SU-DHL-6 (cell line): Measurements from ENCODE around the gene CASP3.
"Not testable (repeated sequence)": the region's sequence is repeated elsewhere in the genome, so short reads cannot be mapped to it uniquely, and the experiment has no call there.

ENCODE experiments used
- H2AFZ ChIP-seq: fragments of 200-600 bp; sonication (generic); 2 replicates; pipeline ENCODE4 v1.6.1; 2014; ENCODE audit warnings: low read depth, mild to moderate bottlenecking, moderate library complexity, mixed read lengths, antibody characterized with exemption, low read length; ENCODE audit not compliant: severe bottlenecking
- H3F3A ChIP-seq: fragments of 200-600 bp; shearing (Covaris generic); 2 replicates; pipeline ENCODE4 v1.6.0; 2016; ENCODE audit warnings: antibody characterized with exemption, mild to moderate bottlenecking; ENCODE audit not compliant: insufficient read depth
- H3K27ac ChIP-seq: fragments of 200-600 bp; sonication (generic); 2 replicates; pipeline ENCODE4 v1.5.1; 2016; ENCODE audit warnings: low read depth, mild to moderate bottlenecking, low read length, moderate library complexity, mixed read lengths
- H3K27me3 ChIP-seq: fragments of 200-600 bp; sonication (generic), shearing (Covaris generic); 2 replicates; pipeline ENCODE4 v1.6.0; 2014; ENCODE audit warnings: mild to moderate bottlenecking, low read length
- H3K36me3 ChIP-seq: fragments of 200-600 bp; sonication (generic); 2 replicates; pipeline ENCODE4 v1.6.1; 2014; ENCODE audit warnings: mild to moderate bottlenecking, low read length, mixed read lengths
- H3K4me2 ChIP-seq: fragments of 300-600, 200-600 bp; shearing (Covaris generic), sonication (generic); 2 replicates; pipeline ENCODE4 v1.6.0; 2014; ENCODE audit warnings: low read length, low read depth, mild to moderate bottlenecking; ENCODE audit not compliant: poor library complexity, severe bottlenecking
- H3K4me3 ChIP-seq: fragments of 200-600 bp; sonication (generic); 2 replicates; pipeline ENCODE4 v1.5.1; 2014; ENCODE audit warnings: antibody characterized with exemption, low read length, mild to moderate bottlenecking, mixed read lengths; ENCODE audit not compliant: insufficient read depth, poor library complexity, severe bottlenecking
- H3K79me2 ChIP-seq: fragments of 200-600 bp; sonication (generic); 2 replicates; pipeline ENCODE4 v1.6.1; 2014; ENCODE audit warnings: mild to moderate bottlenecking, low read length, moderate library complexity; ENCODE audit not compliant: insufficient read depth
- H3K9ac ChIP-seq: fragments of 200-600 bp; sonication (generic); 2 replicates; pipeline ENCODE4 v1.7.0; 2014; ENCODE audit warnings: mild to moderate bottlenecking, low read length
- H3K9me2 ChIP-seq: fragments of 200-600 bp; sonication (generic); replicated peaks from 2 replicates; pipeline ENCODE4 v1.6.1; 2014; ENCODE audit warnings: low read length; ENCODE audit not compliant: insufficient read depth
- H3K9me3 ChIP-seq: fragments of 200-600 bp; sonication (generic); 2 replicates; pipeline ENCODE4 v1.6.1; 2014; ENCODE audit warnings: low read length, mixed read lengths; ENCODE audit not compliant: insufficient read depth
- H4K20me1 ChIP-seq: fragments of 200-600 bp; sonication (generic); 2 replicates; pipeline ENCODE4 v1.6.1; 2014; ENCODE audit warnings: low read depth, mild to moderate bottlenecking, antibody characterized with exemption, low read length, moderate library complexity, mixed read lengths
- CTCF ChIP-seq: fragments of 200-600 bp; sonication (generic); IDR thresholded peaks from one replicate; pipeline ENCODE4 v1.5.1; 2017; ENCODE audit warnings: antibody characterized with exemption, mild to moderate bottlenecking, low read length, moderate library complexity; ENCODE audit not compliant: insufficient read depth, poor library complexity, severe bottlenecking
- EZH2phosphoT487 ChIP-seq: fragments of 200-600 bp; sonication (generic), shearing (Covaris generic); conservative IDR thresholded peaks from 2 replicates; pipeline ENCODE4 v1.6.1; 2018; ENCODE audit warnings: mild to moderate bottlenecking, antibody characterized with exemption, low read length, moderate library complexity, mixed read lengths

Gene CASP3

DNA sequence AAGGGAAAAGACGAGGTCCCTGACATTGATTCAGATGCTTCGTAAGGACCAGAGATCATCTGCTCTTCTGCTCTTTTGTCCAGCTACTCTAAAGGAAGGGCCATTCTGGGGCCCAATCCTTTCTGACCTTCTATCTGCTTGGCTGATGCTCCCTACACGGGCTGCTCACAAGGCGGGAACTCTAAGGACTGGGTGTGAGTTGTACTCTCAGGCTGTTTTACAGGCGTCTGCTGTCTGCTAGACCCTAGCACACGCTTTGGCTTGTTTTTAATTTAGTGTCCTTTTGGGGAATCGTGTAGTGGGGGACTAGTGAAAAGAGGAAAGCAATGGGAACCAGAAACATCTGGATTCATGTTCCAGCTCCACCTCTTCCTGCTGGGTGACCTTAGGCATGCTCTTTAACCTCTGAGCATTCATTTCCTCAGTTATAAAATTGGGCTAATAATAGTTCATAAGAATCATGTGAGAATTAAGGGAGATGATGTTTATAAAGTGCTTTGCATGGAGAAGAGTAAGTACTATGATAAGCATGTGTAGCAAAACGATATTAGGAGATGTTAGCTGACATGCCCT lies 53.1 kb downstream of the CASP3 start:
- H3K79me2 ChIP-seq: no peaks in the 10 kb centered on the region
- no peaks in the 10 kb centered on the region for H3K9me3 ChIP-seq
- H3K27me3 ChIP-seq: no peaks in the 10 kb centered on the region
- H3K4me3 ChIP-seq: no peak overlapping the region
- TF ChIP-seq EZH2phosphoT487 (no peak), CTCF (no peak)
- H4K20me1 ChIP-seq: no peaks in the 10 kb centered on the region
- no peak overlapping the region for H3K4me2 ChIP-seq
- no peak overlapping the region for H2AFZ ChIP-seq
- H3K9ac ChIP-seq: no peak overlapping the region
- no peaks in the 10 kb centered on the region for H3K9me2 ChIP-seq
- no peaks in the 10 kb centered on the region for H3K36me3 ChIP-seq
- no peaks in the 10 kb centered on the region for H3F3A ChIP-seq
- no peak overlapping the region for H3K27ac ChIP-seq

DNA sequence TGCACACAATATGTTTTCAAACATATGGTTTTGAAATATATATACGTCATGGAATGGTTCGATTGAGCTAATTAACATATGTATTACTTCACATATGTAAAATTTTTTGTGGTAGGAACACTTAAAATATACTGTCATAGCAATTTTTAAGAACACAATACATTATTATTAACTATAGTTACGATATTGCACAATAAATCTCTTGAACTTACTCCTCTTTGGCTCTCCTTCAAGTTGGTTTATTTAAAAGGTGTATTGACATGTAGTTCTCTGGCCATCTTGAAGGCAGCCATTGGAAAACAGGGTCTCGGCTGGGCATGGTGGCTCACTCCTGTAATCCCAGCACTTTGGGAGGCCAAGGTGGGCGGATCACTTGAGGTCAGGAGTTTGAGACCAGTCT lies 53.8 kb downstream of the CASP3 start:
- Histone ChIP-seq H2AFZ (no peak overlapping the region), H3F3A (no peaks in the 10 kb centered on the region), H3K4me3 (no peak overlapping the region), H3K79me2 (no peaks in the 10 kb centered on the region), H3K4me2 (no peak overlapping the region), H4K20me1 (no peaks in the 10 kb centered on the region), H3K27me3 (no peaks in the 10 kb centered on the region), H3K9ac (no peak overlapping the region), H3K9me3 (no peaks in the 10 kb centered on the region), H3K36me3 (no peaks in the 10 kb centered on the region), H3K27ac (no peak overlapping the region), H3K9me2 (no peaks in the 10 kb centered on the region)
- TF ChIP-seq CTCF (no peak), EZH2phosphoT487 (no peak)

GRCh38 chr4:184593461-184593860 lies 55.8 kb downstream of the CASP3 start:
- Histone ChIP-seq H3K27me3 (no peaks in the 10 kb centered on the region), H2AFZ (no peak overlapping the region), H3K4me3 (no peak overlapping the region), H3K9me3 (no peaks in the 10 kb centered on the region), H3F3A (no peaks in the 10 kb centered on the region), H3K9me2 (no peaks in the 10 kb centered on the region), H4K20me1 (no peaks in the 10 kb centered on the region), H3K27ac (no peak overlapping the region), H3K4me2 (no peak overlapping the region), H3K9ac (no peak overlapping the region), H3K79me2 (no peaks in the 10 kb centered on the region), H3K36me3 (no peaks in the 10 kb centered on the region)
- TF ChIP-seq EZH2phosphoT487 (no peak), CTCF (no peak)

GRCh38 chr4:184591747-184592270 lies 57.4 kb downstream of the CASP3 start:
- H3K36me3 ChIP-seq, H2AFZ ChIP-seq, H3F3A ChIP-seq, H3K79me2 ChIP-seq, H4K20me1 ChIP-seq, H3K4me3 ChIP-seq, H3K9me3 ChIP-seq, H3K9ac ChIP-seq, H3K9me2 ChIP-seq, H3K4me2 ChIP-seq, H3K27ac ChIP-seq, H3K27me3 ChIP-seq: not testable (repeated sequence)
